ENCODE data around the gene HPCAL1. TPM values are rescaled to one million over a fixed set of nuclear protein-coding genes. Genes with fewer than 3 reads are reported as not detected.

Gene HPCAL1
- total and polyA plus RNA-seq, 2 experiments from 2014 or later: 8.3 to 25.4 TPM

GRCh38 chr2:10425699-10426098 is 123.0 kb downstream of the HPCAL1 start:
- Histone ChIP-seq H3K27me3 (ENCODE audit: insufficient read depth) (no peaks in the 10 kb centered on the region), H3K4me1 (ENCODE audit: insufficient read depth) (no peaks in the 10 kb centered on the region), H2AFZ (no peak overlapping the region), H3F3A (replicated peaks; ENCODE audit: low read depth) (no peaks in the 10 kb centered on the region), H3K79me2 (replicated peaks; ENCODE audit: insufficient read depth) (no peaks in the 10 kb centered on the region), H3K27ac (ENCODE audit: low read depth) (no peak overlapping the region), H4K20me1 (replicated peaks; ENCODE audit: insufficient read depth) (no peaks in the 10 kb centered on the region), H3K4me2 (no peak overlapping the region), H3K9me2 (ENCODE audit: insufficient read depth) (no peaks in the 10 kb centered on the region), H3K36me3 (ENCODE audit: insufficient read depth) (no peaks in the 10 kb centered on the region), H3K4me3 (no peak overlapping the region)
- no peak overlapping the region for H3K27ac Mint-ChIP-seq
- no peak for TF ChIP-seq JUNB (IDR thresholded peaks at IDR 0.05; ENCODE audit: unreplicated experiment)
- no peak for TF ChIP-seq NANOG (IDR thresholded peaks at IDR 0.05; ENCODE audit: borderline replicate concordance)
- TF ChIP-seq EZH2phosphoT487 (IDR thresholded peaks at IDR 0.05; ENCODE audit: unreplicated experiment): no peak
- no peak for TF ChIP-seq STAT1 (IDR thresholded peaks at IDR 0.05; ENCODE audit: unreplicated experiment)
- no peak for TF ChIP-seq CTCF (conservative IDR thresholded peaks at IDR 0.05; ENCODE audit: low read depth in 2 of 2)
- no peak for TF ChIP-seq EZH2 (IDR thresholded peaks at IDR 0.05; ENCODE audit: low read depth, unreplicated experiment)
- TF ChIP-seq REST (IDR thresholded peaks at IDR 0.05; ENCODE audit: unreplicated experiment): no peak
- no peak for TF ChIP-seq CREB1 (CRISPR knock-in tag; IDR thresholded peaks at IDR 0.05; ENCODE audit: low read depth)
- TF ChIP-seq ZNF331 (CRISPR knock-in tag; IDR thresholded peaks at IDR 0.05; ENCODE audit: low read depth): no peak
- no peak for TF ChIP-seq POLR2AphosphoS5 (IDR thresholded peaks at IDR 0.05; ENCODE audit: low read depth)
- TF ChIP-seq ZNF462 (CRISPR knock-in tag; IDR thresholded peaks at IDR 0.05): no peak
- TF ChIP-seq ZNF114 (CRISPR knock-in tag; IDR thresholded peaks at IDR 0.05): no peak
- no peak; the same call in 2 of the 3 replicates for ATAC-seq
- DNase-seq (ENCODE audit: low spot score): no peak
- H3K27me3 Mint-ChIP-seq (ENCODE audit: insufficient read depth, low read depth, poor library complexity): peaks cover 8% of the 10 kb centered on the region
- H3K9me3 Mint-ChIP-seq: no peaks in the 10 kb centered on the region
- H3K4me3 Mint-ChIP-seq: no peak overlapping the region
- H3K36me3 Mint-ChIP-seq (ENCODE audit: low read depth): no peaks in the 10 kb centered on the region
- no peaks in the 10 kb centered on the region for H3K4me1 Mint-ChIP-seq

All from GM23338 (cell line).